Inflammatory macrophage (primary cell): ENCODE data around the gene PIP5KL1.
A peak's percentile ranks its signal among the peaks of the same experiment; 100 is the strongest.

Experiments used
- DNase-seq, 2 donors: peaks; one replicate each; pipeline ENCODE4 v3.0.0-alpha.2; 2020 to 2022

PIP5KL1 gene

DNA sequence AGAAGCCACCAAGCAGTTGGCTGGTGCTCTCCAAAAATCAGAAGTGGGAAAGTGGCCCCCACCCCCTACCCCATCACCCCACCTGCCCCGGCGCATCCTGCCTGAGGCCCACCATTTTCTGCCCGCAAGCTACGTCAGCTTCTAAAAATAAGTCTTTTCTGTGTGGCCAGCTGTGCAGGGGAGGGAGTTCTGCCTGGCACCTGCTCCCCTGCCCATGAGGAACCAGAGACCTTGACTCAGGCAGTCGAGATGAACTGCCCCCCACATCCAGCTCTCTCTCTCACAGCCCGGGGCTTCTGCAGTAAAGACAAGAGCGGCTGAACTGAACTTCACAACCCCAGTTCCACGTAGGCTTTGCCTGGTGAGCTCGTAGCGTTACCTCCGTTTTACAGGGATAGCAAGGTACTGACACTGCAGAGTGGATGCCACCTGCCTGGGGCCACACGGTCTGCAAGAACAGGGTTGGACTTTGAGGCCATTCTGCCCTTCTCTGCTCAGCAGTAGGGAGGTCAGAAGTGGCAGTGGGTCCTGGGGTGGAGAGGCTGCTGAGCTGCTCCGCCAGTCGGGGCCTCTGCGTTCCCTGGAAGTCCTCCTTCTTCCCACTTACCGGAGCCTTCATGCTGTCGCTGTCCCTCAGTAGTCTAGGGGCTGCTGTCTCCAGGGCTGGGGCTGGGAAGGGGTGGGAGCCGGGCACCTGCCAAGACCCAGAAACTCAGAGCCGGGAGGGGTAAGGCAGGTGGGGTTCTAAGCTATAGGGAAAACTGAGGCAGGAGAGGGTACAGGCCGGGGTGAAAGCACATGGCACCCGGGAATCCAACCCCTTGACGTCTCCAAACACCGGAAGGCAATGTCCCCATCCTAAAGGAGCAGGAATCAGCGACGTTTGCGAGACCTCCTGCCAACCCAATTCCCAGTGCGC is 14.5 kb downstream of the PIP5KL1 start:
- no peak for DNase-seq

DNA sequence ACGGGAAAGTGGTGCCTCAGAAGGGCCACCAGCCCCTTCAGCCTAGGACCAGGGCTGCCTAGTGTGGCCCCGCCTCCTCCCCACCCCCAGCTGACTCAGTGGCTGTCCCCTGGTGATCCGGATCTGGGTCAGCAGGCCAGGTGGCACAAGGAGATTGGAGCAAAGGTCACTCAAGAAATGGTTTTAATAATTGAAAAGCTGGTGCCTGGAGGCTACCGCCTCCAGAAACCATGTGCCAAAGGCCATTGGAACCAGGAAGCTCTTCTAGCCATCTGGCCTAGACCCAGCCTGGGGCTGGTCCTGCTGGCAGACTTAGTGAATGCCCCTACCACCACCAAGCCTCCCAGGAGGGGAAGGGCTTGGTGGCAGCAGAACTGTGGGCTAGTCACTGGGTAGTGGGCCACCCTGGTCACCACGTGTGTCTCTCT is 15.2 kb downstream of the PIP5KL1 start:
- DNase-seq = peak in 1 of 2 donors; percentile 19

DNA sequence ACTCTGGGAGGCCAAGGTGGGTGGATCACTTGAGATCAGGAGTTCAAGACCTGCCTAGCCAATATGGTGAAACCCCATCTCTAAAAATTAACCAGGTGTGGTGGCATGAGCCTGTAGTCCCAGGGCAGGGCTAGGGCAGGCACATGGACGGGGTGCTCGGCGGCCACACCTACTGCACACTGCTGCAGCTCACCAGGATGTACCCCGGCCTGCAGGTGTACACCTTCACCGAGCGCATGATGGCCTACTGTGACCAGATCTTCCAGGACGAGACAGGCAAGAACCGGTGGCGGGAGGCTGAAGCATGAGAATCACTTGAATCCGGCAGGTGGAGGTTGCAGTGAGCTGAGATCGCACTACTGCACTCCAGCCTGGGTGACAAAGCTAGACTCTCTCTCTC is 16.9 kb downstream of the PIP5KL1 start:
- DNase-seq = no peak

DNA sequence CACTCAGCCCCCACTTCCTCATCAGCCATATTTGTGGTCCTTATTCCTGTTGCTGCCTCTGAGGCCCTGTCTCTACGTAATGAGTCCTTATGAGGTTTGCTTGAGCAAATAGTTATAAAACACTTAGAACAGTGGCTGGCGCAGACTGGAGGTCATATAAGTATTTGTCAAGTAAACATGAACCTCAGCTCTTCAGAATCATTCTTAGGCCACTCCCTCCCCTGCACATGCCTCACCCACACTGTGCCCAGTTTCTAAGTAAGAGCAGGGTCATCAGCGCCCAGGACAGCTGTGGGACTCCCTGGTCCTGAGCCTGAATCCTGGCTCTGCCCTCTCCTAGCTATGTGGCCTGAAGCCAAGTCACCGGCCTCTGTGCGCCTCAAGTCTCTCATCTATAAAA is 17.7 kb downstream of the PIP5KL1 start:
- peak in 1 of 2 donors; percentile 6 for DNase-seq

DNA sequence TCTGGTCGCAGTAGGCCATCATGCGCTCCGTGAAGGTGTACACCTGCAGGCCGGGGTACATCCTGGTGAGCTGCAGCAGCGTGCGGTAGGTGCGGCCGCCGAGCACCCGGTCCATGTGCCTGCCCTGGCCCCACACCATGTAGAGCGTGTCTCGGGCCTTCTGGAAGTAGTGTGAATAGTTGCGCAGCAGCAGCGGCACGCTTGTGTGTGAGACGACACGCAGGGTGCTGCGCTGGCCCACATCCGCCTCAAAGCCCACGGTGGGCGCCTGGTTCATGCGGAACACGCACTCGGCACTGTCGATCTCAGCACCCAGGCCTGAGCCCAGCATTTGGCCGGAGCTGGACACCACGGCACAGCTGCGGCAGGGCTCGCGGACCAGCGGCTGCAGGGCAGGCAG is 18.3 kb downstream of the PIP5KL1 start:
- no peak for DNase-seq

DNA sequence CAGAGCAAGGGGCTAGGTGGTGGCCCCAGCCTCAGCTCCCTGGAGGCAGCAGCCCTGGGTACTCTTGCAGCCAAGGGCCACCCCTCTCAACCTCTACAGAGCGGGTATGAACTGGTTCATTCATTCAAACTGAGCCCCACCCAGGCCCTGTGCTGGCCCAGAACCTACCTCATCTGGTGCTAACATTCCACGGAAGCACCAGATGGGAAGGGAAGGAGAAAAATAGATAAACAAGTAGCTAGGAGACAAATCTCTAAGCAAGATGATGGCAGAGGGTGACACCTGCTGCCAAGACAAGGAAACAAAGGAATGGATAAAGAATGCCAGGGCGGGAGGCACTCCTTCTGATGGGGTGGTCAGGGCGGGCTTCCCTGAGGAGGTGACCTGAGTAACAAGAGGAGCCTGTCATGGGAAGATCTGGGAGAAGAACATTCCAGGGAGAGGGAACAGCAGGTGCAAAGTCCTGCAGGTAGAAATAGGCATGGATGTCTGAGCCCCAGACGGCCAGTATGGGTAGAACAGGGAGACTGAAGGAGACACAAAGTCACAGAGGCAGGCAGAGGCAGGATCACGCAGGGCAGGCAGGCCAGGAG is 19.9 kb downstream of the PIP5KL1 start:
- peak in 1 of 2 donors; percentile 14 for DNase-seq

DNA sequence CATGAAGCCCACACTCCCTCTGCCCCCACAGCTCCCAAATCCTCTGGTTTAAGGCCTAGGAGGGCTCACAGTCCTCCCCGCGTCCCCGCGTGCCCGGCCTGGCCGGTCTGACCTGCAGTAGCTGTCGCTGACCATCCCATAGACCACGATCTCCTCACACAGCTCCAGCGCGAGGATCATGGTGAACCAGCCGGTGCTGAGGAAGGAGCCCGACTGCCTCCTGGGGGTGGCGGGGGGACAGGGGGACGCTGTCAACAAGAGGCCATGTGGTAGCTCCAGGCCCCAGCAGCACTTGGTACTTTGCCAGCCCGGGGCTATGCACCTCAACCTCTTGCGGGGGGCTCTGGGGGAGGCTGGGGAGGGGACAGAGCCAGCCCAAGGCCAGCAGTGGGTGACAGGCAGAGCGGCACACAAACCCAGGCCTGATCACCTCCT is 20.7 kb downstream of the PIP5KL1 start:
- DNase-seq = no peak

DNA sequence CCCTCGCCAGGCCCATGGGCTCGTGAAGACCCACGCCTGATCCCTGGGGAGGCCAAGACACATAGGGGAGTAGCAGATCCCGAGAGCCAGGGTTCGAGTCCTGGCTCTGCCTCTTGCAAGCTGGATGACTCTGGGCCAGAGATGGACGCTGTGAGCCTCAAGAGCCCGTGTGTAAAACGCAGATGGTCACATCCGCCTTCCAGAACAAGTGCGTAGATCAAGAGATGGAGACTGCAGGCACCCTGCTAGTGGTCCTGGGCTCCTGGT is 22.0 kb downstream of the PIP5KL1 start:
- DNase-seq = no peak

DNA sequence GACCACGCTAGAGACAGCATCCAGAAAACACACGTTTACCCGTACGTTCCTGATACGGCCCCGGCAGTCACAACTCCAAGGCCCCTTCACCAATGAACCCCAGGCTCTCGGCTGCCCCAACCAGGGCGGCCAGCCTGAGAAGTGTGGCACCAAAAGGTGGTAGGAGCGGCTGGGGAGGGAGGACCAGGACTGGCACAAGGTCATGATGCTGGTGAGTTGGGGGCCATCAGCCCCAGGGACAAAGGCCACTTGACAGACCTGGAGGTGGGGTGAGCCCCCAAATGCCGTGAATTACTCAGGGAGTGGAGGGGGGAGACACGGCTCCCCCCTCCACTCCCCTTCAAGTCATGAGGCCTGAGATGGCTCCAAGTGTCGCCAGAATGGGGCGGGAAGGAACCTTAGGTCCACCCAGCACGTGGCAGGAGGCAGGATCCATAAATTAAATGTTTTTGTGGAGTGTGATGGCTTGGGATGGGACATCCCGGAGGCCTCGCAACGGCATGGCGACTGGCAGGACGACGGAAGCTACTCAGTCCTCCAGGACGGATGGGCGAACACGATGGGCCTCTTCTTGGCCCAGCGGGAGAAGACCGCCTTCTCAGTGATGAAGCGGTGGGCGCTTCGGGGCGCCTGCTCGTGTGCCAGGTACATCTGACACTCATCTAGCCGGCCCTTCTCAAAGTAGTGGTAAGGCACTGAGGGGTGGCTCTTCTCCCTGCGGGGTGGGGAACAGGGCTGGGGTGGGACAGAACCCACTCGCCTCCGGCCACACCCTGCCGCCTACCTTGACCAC is 22.5 kb downstream of the PIP5KL1 start:
- DNase-seq = no peak

DNA sequence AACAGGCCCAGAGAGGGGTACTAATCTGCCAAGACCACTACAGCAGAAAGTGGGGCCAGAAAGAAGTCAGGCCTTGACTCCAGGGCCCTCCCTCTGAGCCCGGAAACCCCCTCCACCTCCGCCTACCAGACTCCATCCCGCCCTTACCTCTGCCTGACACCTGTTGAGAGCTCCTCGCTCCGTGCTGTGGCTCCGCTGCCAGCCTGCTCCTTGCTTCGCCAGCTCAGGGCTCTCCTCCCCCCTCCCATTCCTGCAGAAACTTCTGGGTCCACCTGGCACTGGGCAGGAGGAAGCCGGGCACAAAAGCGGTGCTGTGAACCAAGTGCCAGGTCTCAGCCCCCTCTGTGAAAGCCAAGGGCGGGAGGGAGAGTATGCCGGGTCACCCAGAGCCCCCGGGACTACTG is 24.8 kb downstream of the PIP5KL1 start:
- no peak for DNase-seq

DNA sequence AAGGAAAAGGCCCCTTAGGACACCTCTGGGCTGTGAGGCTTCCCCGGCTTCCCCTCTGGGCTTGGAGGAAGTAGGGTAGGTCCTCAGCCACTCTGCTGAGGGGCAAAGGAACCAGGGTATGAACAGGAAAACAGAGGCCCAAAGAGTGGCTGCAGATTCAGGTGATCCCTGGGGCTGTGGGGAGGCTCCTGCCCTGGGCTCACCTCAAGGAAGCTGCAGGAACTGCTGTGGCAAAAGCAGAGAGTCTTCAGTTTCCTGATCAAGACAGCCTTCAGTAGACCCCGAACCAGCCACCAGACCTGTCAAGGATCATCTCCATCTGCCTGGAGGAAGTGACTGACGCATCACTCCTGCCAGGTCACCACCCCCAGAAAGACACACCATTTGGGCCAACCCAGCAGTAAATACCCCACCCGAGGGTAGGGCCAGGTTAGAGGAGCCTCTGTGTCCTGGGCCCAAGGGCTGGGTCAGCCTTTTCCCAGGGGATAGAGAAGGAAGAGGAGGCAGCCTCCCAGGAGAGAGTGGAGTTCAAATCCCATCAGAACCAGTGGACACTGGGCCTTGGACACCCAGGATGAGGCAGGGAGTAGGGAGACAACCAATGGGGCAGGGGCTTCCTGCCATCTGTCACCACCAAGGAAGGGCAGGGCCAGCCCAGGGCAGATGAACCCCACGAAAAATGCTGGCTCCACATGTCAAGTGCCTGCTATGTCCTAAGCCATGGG is 25.4 kb downstream of the PIP5KL1 start:
- peak in 1 of 2 donors; percentile 60 for DNase-seq

DNA sequence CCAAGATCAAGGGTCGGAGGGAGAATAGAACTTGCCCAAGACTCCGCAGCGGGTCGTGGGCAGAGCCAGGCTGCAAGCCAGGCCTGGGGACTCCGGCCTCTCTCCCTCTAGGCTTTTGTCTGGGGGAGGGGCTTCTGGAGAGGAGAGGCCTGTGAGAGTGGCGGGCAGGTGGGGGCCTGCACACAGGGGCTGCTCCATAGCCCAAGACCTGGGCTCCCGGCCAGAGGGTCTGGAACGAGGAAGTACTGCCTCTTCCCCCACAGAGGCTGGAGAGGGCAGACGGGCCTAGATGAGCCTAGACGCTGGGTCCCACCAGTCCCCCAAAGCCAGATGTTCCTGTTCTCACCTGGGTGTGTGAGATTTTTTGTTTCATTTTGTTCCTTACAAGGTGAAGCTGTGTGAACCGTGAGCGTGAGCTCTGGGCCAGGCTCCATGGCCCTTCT is 26.0 kb downstream of the PIP5KL1 start:
- peak in 1 of 2 donors; percentile 33 for DNase-seq

DNA sequence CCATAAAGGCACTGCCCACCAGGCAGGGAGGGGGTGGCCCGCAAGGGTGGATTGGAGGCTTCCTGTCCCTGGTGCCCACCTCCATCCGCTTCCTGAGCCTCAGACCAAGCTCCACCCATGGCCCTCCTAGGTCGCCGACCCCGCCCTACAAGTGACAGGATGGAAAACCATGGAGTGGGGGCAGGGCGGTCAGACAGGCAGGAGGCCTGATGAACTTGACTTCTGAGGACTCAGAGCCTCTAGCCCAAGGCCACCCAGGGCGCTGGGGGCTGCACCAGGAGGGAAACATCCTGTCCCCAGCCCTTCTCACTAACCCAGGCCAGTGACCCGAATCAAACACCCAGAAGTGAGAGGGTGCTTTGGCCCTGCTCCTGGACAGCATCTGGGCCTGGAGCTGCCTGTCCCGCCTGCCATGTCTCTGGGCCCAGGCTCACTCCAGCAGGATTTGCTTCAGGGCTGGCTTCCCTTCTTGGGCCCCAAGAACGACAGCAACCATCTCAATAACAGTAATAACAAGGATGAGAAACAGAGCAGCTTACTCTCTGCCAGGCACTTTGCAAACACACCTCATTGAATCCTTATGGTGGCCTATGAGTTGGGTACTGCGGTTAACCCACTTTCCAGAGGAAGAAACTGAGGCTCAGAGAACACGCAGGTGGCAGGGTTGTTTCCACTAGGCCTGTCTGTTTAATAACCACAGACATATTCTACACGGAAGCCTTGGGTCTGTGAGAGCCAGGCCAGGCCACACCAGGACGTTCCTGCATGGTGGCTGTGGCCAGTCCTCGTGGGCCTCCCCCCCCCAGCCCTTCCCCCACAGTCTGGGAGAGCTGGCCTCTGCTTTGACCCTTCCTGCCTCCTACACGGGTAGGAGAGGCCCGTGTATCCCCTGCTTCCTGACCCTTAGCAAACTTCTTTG is 26.8 kb downstream of the PIP5KL1 start:
- peak; percentile 64 to 80 for DNase-seq

DNA sequence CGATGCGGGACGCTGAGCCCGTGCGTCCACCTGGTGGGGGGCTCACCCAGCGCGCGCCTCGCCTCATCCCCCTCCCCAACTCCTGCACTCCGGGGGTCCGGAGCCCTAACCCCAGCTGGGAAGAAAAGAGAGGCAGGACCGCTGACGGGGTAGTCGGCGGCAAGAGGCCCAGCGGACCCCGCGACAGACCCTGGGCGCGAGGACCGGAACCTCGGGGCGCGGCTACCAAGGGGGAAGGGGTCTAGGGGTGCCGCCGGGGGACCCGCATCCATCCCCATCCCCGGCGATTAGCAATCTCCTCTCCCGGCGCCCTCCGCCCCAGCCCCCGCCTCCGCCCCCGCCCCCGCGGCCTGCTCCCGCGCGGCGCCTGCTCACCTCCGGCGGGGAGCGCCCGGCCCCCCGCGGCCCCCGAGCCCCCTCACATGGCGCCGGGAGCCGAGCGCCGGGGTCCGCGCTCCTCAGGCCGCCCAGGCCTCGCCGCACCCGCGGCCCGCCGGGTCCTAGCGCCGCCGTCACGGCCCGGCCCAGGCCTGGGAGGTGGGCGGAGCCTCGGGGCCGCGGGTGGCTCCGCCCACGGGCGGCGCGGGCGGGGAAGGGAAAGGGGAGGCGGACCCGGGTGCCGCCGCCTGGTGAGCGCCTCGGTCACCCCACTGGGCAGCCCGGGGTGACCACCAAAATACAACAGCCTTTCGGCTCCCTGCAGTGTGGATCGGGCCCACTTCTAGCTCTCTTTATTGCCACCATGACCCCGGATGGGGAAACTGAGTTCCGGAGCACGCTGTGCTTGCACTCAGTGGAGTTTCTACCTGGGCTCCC is 31.2 kb downstream of the PIP5KL1 start, which contains the start of gene ST6GALNAC6:
Gene ST6GALNAC6 (minus strand): TSS at position 476 of the 816 bp plus-strand sequence. CDS start 1,622 bp downstream, outside the sequence.
- peak; percentile 78 to 86 for DNase-seq

DNA sequence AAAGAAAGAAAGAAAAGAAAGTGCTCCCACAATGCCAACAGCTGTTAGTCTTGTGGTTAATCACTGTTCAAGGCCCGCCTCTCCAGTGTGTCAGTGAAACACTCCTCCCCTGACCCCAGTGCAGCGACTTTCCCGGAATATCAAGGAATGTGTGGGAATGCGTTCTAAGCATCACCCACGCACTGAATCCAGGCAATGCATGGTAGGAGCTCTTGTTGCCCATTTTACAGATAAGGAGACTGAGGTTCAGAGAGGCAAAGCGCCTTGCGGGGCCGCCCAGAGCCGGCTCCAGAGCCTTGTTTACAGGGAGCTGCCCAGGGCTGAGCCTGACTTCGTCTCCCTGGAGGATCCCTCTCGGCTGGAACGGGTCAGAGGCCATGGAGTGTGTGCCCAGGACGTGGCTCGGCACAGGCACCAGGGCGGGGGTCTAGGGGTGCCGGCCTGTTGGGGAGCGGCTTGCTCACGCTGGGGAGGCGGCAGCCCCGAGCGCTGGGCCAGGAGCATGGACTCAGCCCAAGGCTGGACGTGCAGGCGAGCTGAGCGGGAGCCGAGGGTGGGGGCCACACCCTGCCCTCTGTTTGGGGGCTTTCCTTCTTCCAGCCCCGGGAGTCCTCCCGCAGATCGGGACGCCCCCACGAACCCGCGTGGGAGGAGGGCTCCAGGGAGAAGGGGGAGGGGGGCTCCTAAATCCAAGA is 32.0 kb downstream of the PIP5KL1 start:
- DNase-seq = peak; percentile 22 to 52

DNA sequence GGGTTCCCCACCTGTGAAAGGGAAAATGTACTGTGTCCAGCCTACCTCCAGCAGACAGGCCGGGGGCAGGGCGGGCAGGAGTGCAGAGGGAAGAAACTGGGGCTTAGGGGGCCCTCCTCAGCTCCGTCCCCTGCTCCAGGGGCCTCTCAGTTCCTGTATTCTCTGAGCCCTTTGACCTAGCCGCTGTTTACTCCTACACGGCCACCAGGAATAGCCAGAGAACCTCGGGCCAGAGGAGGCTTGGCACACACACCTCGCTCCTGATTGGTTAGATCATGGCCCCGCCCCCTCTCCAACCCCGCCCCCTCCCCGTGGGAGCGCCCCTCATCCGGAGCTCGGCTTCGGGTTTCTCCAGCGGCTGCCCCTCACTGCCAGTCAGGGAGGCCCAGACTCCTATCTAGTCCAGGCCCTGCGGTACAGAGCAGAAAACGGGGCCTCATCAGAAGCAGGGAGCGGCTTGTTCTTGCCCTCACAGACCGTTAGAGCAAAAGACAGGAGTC is 33.3 kb downstream of the PIP5KL1 start:
- DNase-seq = peak; percentile 81 to 92

DNA sequence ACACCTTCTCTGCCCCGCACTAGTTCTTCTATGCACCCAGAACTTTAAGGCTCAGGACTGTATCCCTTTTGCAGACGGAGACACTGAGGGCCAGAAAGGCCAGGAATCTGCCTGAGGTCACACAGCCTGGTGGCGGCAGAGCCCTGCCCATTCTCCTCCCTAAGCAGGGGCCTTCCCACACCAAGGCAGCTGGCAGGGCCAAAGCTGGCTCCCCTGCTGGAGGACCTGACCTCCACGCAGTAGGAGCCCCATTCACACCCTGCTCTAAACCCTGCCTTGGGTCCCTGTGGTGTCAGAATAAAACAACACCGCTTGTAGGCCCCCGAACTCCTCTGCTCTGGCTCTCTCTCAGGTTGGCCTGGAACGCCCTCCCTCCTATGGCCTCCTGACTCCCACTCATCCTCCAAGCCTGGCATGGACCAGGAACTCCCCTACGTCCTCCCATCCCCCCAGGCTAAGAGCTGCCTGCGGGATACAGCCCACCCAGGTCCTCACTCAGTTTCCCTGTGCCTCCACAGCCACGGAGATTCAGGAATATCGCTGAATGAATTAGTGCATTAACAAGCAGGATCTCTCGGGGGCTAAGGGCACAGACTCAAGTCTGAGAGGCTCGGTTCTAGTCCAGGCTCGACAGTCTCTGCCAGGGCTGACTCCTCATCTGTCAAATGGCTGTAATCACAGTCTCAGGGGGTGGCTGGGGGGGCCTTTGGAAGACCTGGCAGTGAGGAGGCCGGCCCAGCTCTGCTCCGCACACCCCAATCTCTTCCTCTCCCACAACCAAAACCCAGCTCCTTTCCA is 34.0 kb downstream of the PIP5KL1 start:
- DNase-seq = no peak

DNA sequence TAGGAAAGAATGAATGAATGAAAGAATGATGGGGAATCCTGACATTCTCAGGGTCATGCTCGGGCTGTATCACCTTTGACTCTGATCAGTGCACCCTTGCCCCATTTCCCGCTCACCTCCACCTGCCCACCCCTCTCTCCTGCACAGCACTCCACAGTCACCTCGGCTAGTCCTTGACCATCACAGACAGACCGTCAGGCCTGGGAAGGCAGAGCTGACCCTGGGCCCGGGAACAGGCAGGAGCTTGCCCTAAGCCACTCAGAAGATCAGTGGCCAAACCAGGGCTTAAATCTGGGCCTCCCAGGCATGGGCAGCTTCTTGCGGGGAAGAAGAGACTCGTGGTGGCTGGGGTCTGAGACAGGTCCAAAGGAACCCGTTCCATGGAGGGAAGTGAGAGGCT is 34.8 kb downstream of the PIP5KL1 start:
- no peak for DNase-seq

DNA sequence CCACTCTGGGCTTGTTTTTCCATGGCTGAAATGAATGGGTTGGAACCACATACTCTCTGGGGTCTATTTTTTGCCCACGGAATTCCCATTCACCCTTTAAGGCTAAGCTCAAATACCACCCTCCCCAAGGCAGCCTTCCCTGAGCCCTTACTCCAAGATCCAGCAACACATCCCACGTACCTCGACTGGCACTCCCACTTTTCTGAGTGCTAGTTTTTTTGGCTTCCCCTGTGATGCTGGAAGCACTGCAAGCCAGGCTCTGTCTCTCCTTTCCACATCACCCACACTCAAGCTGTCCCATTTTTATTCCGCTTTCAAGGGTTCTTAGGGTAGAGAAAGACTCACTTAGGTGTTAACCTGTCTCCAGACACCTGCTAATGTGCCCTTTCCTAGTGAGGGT is 37.2 kb downstream of the PIP5KL1 start:
- DNase-seq = no peak
